SKM-1 (cell line): Measurements from ENCODE around the gene DHTKD1.
A peak's percentile ranks its signal among the peaks of the same experiment; 100 is the strongest.
"Not testable (repeated sequence)": the region's sequence is repeated elsewhere in the genome, so short reads cannot be mapped to it uniquely, and the experiment has no call there.

Experiments
- DNase-seq: peaks from one replicate; lab custom pipeline; 2025; ENCODE audit not compliant: unreplicated experiment; lab: John Stamatoyannopoulos, UW

The DHTKD1 gene

DNA sequence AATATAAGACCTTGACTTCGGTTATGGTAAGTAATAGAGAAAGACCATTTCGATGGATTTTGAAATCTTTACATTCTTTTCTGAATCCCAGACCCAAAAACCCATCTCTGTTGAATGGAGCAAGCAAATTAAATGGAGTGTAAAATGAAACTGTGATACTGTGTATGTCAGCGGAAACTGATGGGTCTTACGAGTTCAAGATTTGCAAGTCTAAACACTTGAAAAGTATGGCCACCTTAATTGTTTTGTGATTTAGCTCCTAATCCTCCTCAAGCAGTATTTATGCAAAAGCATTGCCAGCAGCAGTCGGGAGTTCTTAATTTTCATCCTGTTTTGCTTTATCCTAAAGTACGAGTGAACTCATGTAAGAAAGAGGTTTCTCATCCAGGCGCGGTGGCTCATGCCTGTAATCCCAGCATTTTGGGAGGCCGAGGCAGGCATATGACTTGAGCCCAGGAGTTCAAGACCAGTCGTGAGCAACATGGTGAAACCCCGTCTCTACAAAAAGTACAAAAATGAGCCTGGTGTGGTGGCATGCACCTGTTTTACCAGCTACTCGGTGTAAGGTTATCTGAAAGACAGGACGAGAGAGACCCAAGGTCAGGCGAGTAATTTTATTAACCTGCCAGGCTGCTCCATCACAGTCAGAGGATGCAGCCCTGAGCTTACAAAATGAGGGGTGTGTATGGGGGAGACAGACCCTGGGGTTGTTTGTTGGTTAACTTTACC is 5.8 kb upstream of the DHTKD1 start:
- no peak for DNase-seq

DNA sequence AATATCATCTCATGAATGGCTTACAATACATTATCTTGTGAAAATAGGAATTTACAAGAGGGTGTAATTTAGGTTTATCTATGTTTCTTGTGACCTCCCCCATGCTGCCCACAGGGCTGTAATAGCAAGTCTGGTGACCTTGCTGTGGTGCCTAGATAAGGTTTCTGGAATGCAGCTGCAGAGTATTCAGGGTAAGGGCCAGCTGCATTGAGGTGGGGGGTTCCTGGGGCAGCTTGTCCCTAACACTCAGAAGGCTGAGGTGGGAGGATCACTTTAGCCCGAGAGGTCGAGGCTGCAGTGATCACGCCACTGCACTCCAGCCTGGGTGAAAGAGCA is 5.3 kb upstream of the DHTKD1 start:
- no peak for DNase-seq

DNA sequence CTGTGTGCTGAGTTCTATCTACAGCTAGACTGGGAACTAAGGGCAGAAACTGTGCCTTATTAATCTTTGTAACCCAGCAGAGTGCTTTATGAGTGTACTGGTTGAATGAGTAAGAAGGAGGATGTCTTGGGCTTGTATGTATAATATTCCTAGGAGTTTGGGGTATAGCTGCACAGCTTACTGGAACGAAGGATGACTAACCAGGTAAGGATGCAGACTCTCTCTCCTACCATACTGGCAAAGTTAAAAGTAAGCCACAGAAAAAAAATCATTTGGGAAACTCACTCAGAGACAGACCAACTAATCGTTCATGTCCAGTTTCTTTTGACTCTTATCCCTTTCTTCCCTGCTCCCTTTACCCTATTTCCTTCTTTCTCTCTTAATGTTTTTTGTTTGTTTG is 1.4 kb upstream of the DHTKD1 start:
- DNase-seq = no peak

DNA sequence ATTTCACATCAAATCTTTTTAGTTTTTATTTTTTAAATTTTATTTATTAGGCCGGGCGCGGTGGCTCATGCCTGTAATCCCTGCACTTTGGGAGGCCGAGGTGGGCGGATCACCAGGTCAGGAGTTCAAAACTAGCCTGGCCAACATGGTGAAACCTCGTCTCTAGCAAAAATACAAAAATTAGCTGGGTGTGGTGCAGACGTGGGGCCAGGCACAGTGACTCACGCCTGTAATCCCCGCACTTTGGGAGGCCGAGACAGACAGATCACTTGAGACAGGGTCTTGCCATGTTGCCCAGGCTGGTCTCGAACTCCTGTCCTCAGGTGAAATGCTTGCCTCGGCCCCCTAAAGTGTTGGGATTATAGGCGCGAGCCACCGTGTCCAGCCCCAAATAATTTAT is 2.7 kb downstream of the DHTKD1 start:
- DNase-seq = not testable (repeated sequence)

DNA sequence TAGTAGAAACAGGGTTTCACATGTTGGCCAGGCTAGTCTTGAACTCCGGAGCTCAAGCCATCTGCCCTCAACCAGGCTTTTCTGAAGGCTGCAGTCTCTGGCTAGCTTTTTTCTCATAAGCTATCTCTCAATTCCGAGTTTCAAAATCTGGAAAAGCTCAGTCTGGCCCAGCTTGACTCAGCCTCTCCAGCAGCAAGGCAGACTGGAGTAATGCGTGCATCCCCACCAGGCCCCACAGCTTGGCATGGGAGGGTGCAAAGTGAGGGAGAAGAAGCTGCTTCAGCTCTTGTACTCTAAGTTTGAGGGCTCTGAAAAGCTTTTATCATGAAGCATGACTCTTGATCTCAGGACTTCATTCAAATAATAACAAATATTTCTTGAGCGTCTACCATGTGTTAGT is 4.8 kb downstream of the DHTKD1 start:
- DNase-seq = no peak

DNA sequence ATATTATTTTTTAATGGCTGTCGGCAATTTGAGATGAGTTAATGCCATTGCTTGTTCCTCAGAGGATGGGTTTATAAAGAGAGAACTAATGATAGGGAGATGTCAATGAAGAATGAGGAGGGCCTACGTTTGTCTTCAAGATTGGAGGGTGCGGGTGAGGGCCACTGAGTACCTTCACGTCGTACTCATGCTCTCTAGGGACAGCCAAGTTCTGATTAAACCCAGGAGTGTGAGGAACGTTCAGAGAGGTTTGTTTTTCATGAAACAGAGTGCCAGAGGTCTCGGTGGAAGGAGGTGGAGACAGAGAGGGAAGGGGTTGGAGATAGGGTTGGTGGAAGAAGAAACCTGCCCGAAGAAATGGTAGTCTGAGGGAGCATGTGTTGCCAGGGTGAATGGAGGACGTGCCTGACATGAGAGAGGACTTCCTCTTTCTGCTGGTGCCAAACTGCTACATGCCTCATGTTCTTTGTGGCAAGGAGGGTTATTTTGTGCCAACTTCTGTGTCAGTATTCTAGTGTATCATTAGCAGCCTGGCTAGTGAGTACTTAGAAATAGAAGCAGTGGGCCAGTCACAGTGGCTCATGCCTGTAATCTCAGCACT is 8.9 kb downstream of the DHTKD1 start:
- no peak for DNase-seq

DNA sequence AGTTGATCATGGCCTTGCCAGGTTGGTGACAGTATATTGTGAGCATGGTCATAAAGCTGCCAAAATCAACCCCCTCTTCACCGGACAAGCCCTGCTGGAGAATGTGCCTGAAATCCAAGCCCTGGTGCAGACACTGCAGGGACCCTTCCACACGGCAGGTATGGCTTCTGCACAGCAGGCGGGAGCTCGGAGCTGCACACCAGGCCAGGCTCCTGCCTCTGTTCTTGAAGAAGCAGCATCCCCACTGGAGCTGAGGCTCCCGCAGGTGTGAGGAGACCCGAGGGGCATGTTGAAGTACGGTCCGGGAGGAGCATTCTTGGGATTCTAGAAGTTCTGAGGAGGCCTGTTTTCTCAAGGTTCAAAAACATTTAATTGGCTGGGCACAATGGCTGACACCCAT is 12.7 kb downstream of the DHTKD1 start:
- no peak for DNase-seq

DNA sequence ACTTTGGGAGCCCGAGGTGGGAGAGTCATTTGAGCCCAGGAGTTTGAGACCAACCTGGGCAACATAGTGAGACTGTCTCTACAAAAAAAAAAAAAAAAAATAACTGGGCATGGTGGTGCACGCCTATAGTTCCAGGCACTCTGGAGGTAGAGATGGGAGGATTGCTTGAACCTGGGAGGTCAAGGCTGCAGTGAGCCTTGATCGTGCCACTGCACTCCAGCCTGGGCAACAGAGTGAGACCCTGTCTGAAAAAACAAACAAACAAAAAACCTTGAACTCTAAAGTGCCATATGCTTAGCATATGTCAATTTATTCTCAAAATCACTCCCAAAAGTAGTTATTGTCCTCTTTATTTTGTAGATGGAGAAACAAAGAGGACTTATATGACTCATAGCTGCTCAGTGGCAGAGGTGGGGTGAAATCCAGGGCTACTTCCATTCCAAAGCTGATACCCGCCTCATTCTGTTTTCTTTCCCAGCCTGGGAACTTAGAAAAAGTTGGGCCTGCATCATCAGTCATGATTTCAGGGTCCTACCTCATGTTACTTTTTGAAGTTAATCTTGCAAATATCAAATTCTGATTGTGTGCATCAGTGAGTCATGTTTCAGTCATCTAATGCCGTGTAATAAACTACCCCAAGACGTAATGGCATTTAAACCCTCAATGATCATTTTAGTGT is 13.3 kb downstream of the DHTKD1 start:
- DNase-seq = no peak

DNA sequence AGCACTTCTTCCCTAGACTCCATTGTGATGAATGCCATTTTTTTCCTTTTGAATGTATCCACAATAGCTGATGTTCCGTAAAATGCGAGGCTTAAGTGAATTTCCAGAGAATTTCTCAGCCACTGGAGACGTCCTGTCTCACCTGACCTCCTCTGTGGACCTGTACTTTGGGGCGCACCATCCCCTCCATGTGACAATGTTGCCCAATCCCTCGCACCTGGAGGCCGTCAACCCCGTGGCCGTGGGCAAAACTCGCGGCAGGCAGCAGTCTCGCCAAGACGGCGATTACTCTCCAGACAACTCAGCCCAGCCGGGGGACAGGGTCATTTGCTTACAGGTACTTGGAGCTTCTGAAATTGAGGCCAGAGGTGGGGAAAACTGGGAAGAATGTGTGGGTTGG is 20.2 kb downstream of the DHTKD1 start:
- no peak for DNase-seq

DNA sequence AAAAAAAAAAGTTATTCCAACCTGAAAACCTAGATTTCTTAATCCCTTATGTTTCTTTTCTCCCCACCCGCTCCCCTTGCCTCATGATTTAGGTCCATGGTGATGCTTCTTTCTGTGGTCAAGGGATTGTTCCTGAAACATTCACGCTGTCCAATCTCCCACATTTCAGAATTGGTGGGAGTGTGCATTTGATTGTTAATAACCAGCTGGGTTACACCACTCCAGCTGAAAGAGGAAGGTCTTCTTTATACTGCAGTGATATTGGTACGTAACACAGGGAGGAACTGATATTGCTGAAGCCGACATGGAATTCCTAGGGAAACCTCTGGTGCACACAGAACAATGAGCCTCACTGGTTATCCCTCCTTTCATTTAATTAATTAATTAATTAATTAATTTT is 22.7 kb downstream of the DHTKD1 start:
- DNase-seq = no peak

DNA sequence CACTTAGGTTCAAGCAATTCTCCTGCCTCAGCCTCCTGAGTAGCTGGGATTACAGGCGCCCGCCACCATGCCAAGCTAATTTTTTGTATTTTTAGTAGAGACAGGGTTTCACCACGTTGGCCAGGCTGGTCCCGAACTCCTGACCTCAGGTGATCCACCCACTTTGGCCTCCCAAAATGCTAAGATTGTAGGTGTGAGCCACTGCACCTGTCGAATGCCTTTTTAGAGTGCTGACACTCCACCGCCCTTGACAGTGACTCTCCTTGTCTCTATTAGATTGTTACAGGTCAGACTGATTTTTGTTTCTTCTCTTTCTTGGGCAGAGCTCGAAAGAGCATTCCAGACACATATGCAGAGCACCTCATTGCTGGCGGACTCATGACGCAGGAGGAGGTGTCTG is 28.6 kb downstream of the DHTKD1 start:
- DNase-seq = not testable (repeated sequence)

DNA sequence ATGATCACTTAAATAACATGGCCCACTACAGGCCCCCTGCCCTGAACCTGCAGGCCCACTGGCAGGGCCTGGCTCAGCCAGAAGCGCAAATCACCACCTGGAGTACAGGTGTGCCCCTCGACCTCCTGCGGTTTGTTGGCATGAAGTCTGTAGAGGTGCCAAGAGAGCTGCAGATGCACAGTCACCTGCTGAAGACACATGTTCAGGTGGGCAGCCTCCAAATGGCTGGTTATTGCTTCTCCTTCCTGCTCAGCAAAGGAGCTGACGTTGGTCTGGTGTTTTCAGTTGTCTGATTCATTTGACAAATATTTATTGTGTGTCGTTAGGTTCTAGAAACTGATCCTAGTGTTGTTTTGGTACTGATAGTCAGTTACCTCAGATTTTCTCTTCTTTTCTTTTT is 29.0 kb downstream of the DHTKD1 start:
- DNase-seq = no peak

DNA sequence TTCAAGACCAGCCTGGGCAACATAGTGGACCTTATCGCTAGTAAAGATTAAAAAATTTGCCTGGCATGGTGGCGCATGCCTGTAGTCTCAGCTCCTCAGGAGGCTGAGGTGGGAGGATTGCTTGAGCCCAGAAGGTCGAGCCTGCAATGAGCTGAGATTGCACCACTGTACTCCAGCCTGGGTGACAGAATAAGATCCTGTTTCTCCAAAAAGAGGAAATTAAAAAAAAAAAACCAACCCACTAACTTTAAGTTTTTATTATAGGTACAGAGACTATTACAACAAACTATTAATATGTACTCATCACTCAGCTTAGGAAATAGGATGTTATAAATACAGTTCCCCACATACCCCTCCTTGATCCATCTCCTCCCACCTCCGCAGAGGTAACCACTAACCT is 30.2 kb downstream of the DHTKD1 start:
- no peak for DNase-seq

DNA sequence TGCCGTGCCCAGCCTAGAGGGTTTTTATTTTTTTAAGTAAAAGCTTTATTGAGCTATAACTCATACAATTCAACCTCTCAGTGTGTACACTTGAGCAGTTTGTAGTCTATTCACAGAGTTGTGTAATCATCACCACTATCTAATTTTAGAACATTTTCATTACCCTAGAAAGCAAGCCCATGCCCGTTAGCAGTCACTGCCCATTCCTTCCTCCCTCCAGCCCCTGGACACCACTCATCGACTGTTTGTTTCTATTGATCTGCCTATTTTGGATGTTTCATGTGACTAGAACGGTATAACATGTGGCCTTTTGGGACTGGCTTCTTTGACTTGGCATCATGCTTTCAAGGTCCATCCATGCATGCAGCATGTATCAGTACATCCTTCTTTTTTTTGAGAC is 35.0 kb downstream of the DHTKD1 start:
- DNase-seq = no peak

DNA sequence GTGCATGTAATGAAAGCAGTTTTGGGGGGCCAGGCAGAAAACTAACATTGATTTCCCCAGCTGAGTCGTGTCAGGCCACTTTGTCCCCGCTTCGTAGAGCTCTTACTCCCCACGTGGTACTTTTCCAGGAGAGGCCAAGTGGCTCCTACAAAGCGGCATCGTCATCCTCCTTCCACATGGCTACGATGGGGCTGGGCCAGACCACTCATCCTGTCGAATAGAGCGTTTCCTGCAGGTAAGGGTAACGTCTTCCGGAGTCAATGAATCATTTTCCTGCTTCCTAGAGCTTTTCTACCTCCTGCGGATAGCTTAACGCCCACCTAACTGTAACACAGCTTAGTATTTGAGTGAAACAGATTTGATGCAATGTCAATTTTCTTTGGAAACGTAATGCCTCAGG is 39.0 kb downstream of the DHTKD1 start:
- DNase-seq = no peak

DNA sequence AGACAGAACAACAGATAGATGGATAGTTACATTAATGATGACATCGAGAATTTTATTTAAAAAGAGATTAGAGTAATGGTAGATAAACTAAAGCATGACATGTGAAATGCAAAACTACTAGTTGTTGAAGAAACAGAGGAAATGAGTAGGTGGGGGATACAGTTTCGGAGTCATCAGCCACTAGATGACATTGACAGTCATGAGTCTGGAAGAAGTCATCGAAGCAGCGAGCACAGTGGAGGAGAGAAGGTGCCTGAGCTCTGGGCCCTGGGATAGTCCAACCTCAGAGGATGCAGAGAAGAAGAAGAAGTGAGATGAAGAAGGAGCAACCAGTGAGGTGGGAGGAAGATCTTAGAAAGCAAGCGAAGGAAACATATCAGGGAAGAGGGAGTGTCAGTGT is 40.5 kb downstream of the DHTKD1 start:
- DNase-seq = no peak

DNA sequence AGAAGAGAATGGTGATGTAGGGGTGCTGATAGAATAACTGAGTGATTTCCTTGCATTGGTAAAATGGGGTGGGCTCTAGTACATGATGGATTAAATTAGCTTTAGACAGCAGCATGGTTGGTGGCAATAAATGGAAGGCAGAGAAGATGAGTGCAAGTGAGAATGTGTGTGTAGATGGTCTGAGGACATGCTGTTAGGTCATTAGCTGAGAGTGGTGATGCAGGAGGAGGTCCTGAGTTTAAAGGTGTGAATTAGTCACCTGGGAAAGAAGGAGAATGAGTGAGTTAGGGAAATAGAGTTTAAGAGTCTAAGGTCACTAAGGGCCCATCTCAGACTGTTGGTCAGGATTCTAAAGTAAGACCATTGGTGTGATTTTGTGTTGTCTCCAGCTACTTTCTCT is 42.8 kb downstream of the DHTKD1 start:
- DNase-seq = no peak

DNA sequence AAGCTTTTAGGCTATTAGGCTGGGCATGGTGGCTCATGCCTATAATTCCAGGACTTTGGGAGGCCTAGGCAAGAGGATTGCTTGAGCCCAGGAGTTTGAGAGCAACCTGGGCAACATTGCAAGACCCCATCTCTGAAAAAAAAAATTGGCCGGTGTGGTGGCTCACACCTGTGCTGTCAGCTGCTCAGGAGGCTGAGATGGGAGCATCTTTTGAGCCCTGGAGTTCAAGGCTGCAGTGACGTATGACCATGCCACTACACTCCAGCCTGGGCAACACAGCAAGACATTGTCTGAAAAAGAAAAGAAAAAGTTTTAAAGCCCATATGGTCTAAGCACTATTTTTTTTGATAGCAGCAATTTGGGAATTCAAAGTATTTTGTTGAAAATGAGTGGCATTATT is 44.9 kb downstream of the DHTKD1 start:
- DNase-seq = no peak

DNA sequence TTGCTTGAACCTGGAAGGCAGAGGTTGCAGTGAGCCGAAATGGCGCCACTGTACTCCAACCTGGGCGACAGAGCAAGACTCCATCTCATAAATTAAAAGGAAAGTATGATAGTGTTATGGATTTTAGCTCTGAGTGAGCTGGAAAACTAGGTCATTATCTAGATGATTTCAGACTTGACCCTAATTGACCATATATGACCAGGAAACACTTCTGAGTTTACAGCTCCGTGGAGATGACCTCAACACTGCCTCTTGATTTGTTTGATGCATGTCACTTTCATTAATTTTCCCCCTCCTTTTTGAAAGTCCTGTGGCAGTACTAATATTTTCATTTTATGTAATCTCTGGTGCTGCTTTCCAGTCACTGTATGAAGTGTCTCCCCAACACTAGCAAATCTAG is 52.9 kb downstream of the DHTKD1 start:
- DNase-seq = no peak

DNA sequence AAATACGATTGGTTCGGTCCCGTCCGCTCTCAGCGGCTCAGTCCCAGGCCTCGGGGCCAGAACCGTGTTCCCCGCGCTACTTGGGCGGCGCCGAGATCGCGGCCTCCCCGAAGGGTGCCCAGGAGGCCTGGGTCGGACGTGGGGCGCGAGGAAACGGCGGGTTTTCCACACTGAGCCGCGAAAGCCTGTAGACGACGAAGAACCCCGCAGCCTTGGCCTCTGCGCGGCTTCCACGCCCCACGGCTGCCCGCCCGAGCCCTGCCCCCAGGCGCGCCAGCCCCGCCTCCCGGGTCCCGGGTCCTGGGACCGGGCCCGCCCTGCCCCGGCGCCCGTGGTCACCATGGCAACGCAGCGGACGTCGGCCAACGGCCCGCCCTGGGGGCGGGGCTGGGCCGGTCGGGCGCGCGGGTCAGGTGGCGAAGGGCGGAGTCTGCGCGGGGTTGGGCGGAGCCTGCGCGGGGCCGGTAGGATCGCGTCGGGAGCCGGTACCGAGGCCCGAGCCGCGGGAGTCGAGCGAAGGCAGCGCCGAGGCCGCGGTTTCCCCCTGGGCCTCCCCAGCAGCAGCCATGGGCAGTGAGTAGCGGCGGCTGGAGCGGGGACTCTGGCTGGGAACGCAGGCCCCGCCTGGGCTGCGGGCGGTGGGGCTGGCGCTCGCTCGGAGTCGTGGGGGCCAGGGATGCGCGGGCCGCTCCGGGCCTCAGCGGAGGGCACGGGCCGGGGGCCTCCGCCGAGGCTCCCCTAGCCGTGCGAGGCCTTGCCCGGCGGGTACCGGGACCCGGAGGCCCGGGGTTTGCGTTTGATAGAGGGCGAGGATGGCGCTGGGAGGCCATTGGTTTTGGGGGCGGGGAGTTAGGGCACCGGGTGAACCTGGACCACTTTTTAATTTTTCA is 60.7 kb downstream of the DHTKD1 start, which contains the start of gene SEC61A2:
SEC61A2 (plus strand) TSS at position 456 of the 890 bp plus-strand sequence; CDS start at position 567, 111 bp downstream.
- peak; percentile 33 for DNase-seq

DNA sequence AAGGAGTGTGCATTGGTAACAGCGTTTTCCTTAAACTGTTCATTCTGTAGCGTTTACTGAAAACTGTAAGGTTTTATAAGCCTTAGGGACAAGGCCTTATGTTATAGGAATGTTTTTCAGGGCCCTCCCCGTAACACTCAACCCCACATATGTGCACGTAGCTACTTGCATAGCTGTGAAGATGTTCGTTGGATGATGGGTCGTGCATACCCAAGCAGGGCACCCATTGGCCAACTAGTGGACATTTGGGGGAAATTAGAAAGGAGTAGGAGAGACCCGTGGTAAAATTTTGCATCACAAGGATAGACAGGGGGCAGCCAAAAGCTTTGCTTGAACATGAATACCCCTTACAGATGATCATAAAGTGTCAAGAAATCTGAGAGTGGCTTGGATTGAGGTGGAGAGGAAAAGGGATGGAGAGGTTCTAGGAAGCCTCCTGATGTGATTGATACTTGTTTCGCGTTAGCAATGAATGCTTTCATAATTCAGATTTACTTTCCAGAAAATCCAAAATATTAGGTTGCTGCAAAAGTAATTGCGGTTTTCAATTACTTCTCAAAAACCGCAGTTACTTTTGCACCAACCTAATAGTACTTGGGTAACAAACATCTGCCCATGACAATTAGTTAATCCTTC is 61.6 kb downstream of the DHTKD1 start:
- no peak for DNase-seq
